Measurements from ENCODE around the gene ASPN.

DNA sequence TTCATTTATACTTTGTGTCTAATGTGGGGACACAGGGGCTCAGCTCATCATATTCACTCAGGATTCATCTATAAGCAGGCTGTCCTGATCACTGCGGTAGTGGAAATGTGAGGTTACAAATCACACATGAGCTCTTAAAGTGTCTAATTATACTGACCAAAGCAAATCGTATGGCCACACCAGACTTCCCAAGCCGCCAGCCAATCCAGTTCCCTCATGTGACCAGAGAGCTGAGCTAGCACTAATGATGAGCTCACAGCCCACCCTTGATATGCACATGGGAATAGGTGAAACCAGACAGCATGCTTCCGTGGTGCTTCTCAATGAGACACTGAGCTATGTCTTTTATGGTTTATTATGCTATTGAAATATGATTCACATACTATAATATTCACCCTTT is 35.9 kb upstream of the ASPN start:
- TF ChIP-seq, protein P1, sequence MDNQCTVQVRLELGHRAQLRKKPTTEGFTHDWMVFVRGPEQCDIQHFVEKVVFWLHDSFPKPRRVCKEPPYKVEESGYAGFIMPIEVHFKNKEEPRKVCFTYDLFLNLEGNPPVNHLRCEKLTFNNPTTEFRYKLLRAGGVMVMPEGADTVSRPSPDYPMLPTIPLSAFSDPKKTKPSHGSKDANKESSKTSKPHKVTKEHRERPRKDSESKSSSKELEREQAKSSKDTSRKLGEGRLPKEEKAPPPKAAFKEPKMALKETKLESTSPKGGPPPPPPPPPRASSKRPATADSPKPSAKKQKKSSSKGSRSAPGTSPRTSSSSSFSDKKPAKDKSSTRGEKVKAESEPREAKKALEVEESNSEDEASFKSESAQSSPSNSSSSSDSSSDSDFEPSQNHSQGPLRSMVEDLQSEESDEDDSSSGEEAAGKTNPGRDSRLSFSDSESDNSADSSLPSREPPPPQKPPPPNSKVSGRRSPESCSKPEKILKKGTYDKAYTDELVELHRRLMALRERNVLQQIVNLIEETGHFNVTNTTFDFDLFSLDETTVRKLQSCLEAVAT (IDR thresholded peaks at IDR 0.05): no peak
- TF ChIP-seq ESRRA (IDR thresholded peaks at IDR 0.05; ENCODE audit: borderline replicate concordance, low read depth): no peak
- TF ChIP-seq ZSCAN32 (CRISPR knock-in tag; IDR thresholded peaks at IDR 0.05): no peak
- TF ChIP-seq ZNF24 (IDR thresholded peaks at IDR 0.05): no peak
- no peak for TF ChIP-seq KDM1A (IDR thresholded peaks at IDR 0.05)
- TF ChIP-seq ZNF592 (IDR thresholded peaks at IDR 0.05): no peak
- no peak for TF ChIP-seq NFE2 (IDR thresholded peaks at IDR 0.05; ENCODE audit: low read depth)
- TF ChIP-seq YY1 (IDR thresholded peaks at IDR 0.05; ENCODE audit: borderline replicate concordance in 1 of 3, control insufficient read depth in 1 of 3, extremely low read depth in 1 of 3, insufficient read depth in 3 of 3, insufficient read length in 1 of 3, insufficient replicate concordance in 2 of 3, low read depth in 1 of 3, low read length in 2 of 3): no peak

All from K562 (cell line).